GM21360 (cell line): ENCODE data around the gene ERN2.

Experiments
- ATAC-seq: cut with Tn5 transposase; IDR thresholded peaks from one replicate; pipeline ENCODE4 v1.9.1; 2021; ENCODE audit warnings: mild to moderate bottlenecking, moderate library complexity; ENCODE audit not compliant: unreplicated experiment

Gene ERN2

GRCh38 chr16:23640931-23641765 lies 71.9 kb downstream of the ERN2 start, which contains the start of the genes DCTN5 and PALB2:
TSS of gene DCTN5 (plus strand) at chr16:23641466. CDS start at chr16:23641543, 77 bp downstream.
TSS of gene PALB2 (minus strand) at chr16:23641310. CDS start at chr16:23641157, 153 bp downstream.
- ATAC-seq, result peak; percentile 92

- no peak for ATAC-seq
Measured at GRCh38 chr16:23640615-23640930, 72.4 kb downstream of the ERN2 start.
